Measurements from ENCODE around the gene CLNK. TPM values are rescaled to one million over a fixed set of nuclear protein-coding genes. Genes with fewer than 3 reads are reported as not detected.
A peak's percentile ranks its signal among the peaks of the same experiment; 100 is the strongest.

CLNK gene
- total and polyA plus RNA-seq, 7 donors, result 0.44 TPM; not detected in 6

- 41 to 48% methylated on average over 5 of the region's 5 CpGs for WGBS, 2 donors
- peak overlapping the region in 3 of 4 donors; percentile 22 to 39 (median 26) for H3K27ac ChIP-seq
- DNase-seq, result no peak
Measured at GRCh38 chr4:10664408-10664807, 20.2 kb downstream of the CLNK start.

DNA sequence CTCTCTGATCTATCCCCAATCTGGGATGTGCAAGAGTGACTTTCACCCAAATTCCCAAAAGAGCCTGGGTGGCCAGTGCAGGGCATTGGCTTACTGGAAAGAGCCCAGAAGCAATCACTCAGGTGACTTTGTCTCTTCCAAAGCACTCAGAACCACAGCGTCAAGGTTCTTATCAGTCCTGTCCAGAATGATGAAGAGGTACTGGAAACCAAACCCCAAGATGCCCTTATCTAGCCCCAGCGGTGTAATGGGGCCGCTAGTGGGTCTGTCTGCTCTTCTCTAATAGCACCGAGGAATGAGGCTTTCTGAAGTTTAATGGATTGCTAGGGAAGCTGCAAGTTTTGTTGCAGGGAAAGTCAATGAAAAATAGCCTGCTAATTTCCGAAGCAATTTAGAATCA, 21.6 kb downstream of the CLNK start:
- no peak overlapping the region for H3K27ac ChIP-seq
- no peaks in the 10 kb centered on the region for H3K27me3 ChIP-seq
- H3K36me3 ChIP-seq, result no peaks in the 10 kb centered on the region
- H3K4me1 ChIP-seq, result peaks cover 0 to 12% (median 6%) of the 10 kb centered on the region in 4 donors
- no peaks in the 10 kb centered on the region for H3K9me3 ChIP-seq
- intact Hi-C loops (cut with DNase I), result no loop called here
- DNase-seq, result no peak
- H3K4me3 ChIP-seq, result no peak overlapping the region
- 91 to 92% methylated on average over 5 of the region's 5 CpGs for WGBS, 2 donors
- no peak for TF ChIP-seq POLR2AphosphoS5 (IDR thresholded peaks at IDR 0.05)
- TF ChIP-seq POLR2A (IDR thresholded peaks at IDR 0.05), result no peak
- no peak for TF ChIP-seq EP300 (IDR thresholded peaks at IDR 0.05)
- TF ChIP-seq, protein P1, sequence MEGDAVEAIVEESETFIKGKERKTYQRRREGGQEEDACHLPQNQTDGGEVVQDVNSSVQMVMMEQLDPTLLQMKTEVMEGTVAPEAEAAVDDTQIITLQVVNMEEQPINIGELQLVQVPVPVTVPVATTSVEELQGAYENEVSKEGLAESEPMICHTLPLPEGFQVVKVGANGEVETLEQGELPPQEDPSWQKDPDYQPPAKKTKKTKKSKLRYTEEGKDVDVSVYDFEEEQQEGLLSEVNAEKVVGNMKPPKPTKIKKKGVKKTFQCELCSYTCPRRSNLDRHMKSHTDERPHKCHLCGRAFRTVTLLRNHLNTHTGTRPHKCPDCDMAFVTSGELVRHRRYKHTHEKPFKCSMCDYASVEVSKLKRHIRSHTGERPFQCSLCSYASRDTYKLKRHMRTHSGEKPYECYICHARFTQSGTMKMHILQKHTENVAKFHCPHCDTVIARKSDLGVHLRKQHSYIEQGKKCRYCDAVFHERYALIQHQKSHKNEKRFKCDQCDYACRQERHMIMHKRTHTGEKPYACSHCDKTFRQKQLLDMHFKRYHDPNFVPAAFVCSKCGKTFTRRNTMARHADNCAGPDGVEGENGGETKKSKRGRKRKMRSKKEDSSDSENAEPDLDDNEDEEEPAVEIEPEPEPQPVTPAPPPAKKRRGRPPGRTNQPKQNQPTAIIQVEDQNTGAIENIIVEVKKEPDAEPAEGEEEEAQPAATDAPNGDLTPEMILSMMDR (IDR thresholded peaks at IDR 0.05), result no peak

More at GRCh38 chr4:10664408-10664807, 20.2 kb downstream of the CLNK start:
- Histone ChIP-seq H3K4me1 (peaks cover 0 to 12% (median 6%) of the 10 kb centered on the region in 4 donors), H3K9me3 (no peaks in the 10 kb centered on the region), H3K27me3 (no peaks in the 10 kb centered on the region), H3K36me3 (no peaks in the 10 kb centered on the region), H3K4me3 (no peak overlapping the region)
- intact Hi-C loops (cut with DNase I), result no loop called here
- TF ChIP-seq, protein P1 (IDR thresholded peaks at IDR 0.05), result no peak
- TF ChIP-seq EP300 (IDR thresholded peaks at IDR 0.05) (no peak), POLR2A (IDR thresholded peaks at IDR 0.05) (no peak), POLR2AphosphoS5 (IDR thresholded peaks at IDR 0.05) (peak in 3 of 4 donors; percentile 34 to 53 (median 34))

DNA sequence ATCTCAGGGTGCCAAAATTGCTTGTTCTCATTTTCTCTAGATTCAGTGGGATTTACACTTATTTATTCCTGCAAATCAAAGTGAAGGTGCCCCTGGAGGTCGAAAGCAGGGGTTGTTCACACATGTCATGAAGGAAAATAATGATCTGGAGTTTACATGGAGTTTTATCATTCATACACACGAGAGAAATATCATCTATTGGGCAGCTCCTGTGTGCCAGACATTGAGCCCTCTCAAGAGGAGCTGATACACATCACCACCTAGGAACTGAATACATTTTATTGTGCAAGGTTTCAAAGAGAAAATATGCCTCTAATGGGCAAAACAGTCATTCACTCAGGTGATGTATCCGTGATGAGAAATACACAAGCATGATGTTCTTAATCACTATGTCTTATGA, 23.5 kb downstream of the CLNK start:
- Histone ChIP-seq H3K9me3 (no peaks in the 10 kb centered on the region), H3K36me3 (no peaks in the 10 kb centered on the region), H3K27me3 (no peaks in the 10 kb centered on the region), H3K4me3 (no peak overlapping the region), H3K4me1 (peaks cover 0 to 12% (median 6%) of the 10 kb centered on the region in 4 donors), H3K27ac (no peak overlapping the region)
- no peak for TF ChIP-seq POLR2A (IDR thresholded peaks at IDR 0.05)
- TF ChIP-seq EP300 (IDR thresholded peaks at IDR 0.05), result no peak
- TF ChIP-seq, protein P1 (IDR thresholded peaks at IDR 0.05), result no peak
- no peak for TF ChIP-seq POLR2AphosphoS5 (IDR thresholded peaks at IDR 0.05)
- 86 to 90% methylated on average over 3 of the region's 3 CpGs for WGBS, 2 donors
- DNase-seq, result no peak
- intact Hi-C loops (cut with DNase I), result no loop called here

GRCh38 chr4:10659251-10659650, 25.3 kb downstream of the CLNK start:
- H3K27me3 ChIP-seq, result no peaks in the 10 kb centered on the region
- no peak for DNase-seq
- H3K4me3 ChIP-seq, result no peak overlapping the region
- H3K9me3 ChIP-seq, result no peaks in the 10 kb centered on the region
- H3K4me1 ChIP-seq, result peaks cover 0 to 3% (median 1%) of the 10 kb centered on the region in 4 donors
- WGBS, 2 donors, result 75 to 82% methylated on average over 6 of the region's 6 CpGs
- no peaks in the 10 kb centered on the region for H3K36me3 ChIP-seq
- intact Hi-C loops (cut with DNase I), result no loop called here
- TF ChIP-seq, protein P1 (IDR thresholded peaks at IDR 0.05), result no peak
- H3K27ac ChIP-seq, result no peak overlapping the region

GRCh38 chr4:10656988-10657387, 27.6 kb downstream of the CLNK start:
- WGBS, 2 donors, result 12 to 52% methylated on average over 2 of the region's 2 CpGs
- Histone ChIP-seq H3K9me3 (no peaks in the 10 kb centered on the region), H3K27ac (no peak overlapping the region), H3K4me3 (no peak overlapping the region), H3K4me1 (no peaks in the 10 kb centered on the region), H3K36me3 (no peaks in the 10 kb centered on the region), H3K27me3 (no peaks in the 10 kb centered on the region)
- TF ChIP-seq POLR2A (IDR thresholded peaks at IDR 0.05) (no peak), POLR2AphosphoS5 (IDR thresholded peaks at IDR 0.05) (no peak), EP300 (IDR thresholded peaks at IDR 0.05) (no peak)
- intact Hi-C loops (cut with DNase I), result no loop called here
- DNase-seq, result no peak
